ENCODE measurements around the gene PTPN12.
"Not testable (repeated sequence)": the region's sequence is repeated elsewhere in the genome, so short reads cannot be mapped to it uniquely, and the experiment has no call there.

Gene PTPN12

DNA sequence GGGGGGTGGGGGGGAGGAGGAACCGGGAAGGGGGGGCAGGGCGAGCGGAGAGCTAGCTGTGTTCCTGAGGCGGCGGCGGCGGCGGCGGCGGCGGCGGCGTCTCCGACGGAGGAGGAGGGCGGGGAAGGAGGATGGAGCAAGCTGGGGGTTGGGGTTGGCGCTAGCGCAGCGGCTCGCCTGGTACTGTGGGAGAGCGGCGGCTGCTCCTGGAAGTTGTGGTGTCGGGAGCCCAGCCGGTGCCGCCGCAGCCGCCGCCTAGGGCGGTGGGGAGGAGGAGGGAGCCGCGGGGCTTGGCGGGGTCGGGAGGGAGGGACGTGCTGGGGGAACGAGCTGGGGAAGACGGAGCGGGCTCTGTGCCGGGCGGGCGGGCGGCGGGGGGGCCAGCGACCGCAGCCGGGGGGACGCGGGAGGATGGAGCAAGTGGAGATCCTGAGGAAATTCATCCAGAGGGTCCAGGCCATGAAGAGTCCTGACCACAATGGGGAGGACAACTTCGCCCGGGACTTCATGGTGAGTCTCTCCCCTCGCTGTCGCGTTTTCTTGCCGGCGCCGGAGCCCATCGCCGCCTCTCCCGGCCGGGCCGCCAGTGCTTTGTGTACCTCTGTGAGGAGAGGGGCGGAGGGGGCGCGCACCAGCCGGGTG lies at the start of gene PTPN12:
TSS of gene PTPN12 (plus strand) at position 160 of the 642 bp plus-strand sequence. CDS start at position 412, 252 bp downstream.
- no peak for DNase-seq

DNA sequence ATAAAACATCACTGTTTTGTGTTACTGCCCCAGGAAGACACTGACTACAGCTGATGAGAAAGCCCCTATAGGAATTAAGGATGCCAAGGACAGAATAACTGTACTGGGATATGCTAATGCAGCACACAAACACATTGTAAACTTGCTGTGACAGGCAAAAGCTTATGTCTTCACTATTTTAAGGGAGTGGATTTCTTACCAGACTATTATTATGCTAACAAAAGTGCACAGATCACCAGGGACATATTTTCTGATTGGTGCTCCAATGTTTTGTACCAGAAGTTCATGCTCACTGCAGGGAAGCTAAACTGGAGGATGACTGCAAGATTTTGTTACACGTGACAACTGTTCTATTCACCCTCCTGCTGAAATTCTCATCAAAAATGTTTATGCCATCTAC lies 48.1 kb upstream of the PTPN12 start:
- no peak for DNase-seq

DNA sequence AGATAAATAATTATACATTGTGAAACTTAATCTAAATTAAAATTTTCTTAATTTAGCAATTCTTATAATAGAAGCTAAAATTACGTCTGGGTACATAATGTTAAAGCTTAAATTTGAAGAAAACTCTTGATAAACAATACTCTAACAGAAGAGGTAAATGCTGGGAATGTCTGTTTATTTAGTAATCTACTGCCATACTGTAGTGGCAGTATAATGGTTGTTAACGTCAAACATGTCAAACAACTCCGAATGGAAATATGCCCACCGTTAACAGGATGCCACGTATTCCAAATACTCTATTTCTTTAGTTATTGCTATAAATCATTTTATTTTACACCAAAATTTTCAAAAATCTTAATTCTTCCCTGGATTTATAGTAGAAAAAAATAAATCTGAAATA lies 40.0 kb upstream of the PTPN12 start:
- no peak for DNase-seq

DNA sequence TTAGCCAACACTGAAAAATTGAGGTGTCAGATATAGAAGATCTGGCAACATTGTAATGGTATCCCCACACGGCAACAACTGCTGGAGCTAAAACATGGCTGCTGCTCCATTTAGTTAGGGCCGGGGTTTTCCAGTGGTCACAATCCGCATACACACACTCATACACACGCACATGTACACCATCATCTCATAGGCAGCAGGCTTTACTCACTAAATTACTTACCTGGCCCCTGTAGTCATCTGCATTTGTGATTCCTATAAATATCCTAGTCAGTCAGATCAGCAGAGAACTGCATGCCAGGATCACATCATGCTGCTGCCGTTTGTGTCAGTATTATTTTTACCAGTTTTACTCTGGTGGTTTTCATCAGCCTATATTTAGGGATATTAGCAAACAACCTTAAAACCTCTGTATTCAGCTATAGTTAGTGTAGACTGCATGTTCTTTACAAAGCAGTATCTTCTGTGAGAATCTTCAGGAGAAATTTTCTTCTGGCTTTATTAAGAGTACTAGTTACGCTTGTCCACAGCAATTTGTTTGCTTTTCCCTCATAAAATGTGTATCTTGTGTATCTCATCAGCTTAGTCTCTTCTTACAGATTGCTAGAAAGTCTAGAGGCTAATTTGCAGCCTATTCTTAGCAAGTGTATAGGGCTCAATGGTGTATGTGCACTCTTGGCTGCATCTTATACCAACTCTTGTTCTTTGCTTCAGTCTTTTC lies 38.3 kb upstream of the PTPN12 start:
- no peak for DNase-seq

DNA sequence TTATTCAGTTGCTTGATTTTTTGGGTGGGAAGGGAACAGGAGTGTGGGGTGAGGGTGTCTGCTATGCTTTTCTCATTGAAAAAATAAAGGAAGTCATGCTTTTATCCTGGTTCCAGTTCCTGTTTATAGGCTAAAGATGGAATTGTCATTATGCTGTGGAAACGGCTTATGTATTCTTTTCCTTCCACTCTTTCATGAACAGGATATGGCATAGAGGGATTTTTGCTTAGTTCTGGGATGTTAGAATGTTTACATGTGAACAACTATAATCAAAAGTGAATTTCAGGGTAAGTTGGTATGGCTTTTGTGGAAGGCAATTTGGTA lies 35.9 kb upstream of the PTPN12 start:
- DNase-seq, result no peak

DNA sequence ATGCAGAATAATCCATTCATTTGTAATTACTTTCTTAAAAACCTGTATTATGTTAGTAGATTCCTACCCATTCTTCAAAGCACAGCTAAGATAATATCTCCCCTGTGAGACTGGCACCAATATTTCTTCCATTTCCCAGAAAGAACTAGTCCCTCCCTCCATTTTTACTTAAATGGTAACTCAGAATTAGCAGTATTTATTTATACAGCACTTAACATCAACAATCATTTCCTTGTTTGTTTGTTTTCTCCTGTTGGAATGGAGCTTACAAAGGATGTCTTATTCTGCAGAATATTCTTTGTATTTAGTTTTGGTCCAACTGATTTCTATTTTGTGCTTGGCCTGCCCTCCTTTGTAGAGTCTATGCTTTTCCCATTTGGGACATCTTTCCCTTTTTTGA lies 32.1 kb upstream of the PTPN12 start:
- DNase-seq, result no peak

DNA sequence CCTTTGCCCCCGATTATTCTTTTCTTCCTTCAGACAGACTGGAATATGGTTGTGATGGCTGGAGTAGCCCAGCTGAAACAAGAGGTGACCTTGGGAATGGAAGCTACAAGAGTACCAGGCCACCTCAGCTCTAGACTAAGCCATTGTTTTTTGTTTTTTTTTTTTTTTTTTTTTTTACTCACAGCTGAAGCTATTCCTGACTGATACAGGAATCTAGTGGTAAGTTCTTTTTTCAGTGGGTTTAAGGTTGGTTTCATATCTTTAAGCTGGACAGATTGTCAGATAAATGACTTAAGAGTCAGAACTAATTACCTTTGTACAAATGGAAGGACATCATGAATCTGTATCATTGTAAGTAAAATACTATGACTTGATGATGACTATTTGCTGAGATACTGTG lies 30.2 kb upstream of the PTPN12 start:
- no peak for DNase-seq

DNA sequence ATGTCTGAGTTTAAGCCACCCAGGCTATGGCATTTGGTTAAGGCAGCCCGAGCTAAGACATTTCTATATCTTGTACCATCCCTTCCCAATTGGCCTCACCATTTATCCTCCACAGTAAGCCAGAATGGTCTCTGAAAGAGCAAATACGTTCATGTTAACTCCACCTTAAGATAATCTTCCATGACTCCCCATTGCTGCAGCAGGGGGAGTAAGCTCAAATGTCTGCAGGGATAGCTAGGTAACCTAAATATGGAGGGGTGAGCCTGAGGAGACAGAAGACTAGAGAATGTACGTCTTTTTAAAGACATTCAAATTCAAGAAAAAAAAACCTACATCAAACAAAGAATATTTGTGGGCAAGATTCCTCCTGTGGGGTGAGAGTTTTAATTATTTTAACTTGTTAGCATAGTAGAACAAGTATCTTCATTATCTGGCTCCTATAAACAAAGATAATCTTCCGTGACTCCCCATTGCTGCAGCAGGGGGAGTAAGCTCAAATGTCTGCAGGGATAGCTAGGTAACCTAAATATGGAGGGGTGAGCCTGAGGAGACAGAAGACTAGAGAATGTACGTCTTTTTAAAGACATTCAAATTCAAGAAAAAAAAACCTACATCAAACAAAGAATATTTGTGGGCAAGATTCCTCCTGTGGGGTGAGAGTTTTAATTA lies 24.0 kb upstream of the PTPN12 start:
- DNase-seq, result not testable (repeated sequence)

DNA sequence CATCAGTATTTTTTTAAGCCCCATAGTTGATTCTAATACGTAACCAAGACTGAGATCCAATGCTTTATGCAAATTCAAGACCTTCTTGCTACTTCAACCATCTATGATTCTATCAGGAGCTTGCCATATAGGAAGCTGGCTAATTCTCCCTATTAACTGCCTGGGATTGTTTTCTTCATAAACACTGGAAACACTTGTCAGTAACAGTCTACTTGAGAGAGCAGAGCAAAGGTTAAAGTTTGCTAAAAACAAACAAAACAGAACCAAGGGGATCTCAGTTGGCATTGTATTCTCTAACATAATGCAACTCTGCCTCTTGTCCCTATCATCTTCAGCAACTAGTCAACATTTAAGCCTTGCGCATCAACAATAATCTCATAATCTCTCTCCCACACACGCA lies 21.0 kb upstream of the PTPN12 start:
- DNase-seq, result no peak

DNA sequence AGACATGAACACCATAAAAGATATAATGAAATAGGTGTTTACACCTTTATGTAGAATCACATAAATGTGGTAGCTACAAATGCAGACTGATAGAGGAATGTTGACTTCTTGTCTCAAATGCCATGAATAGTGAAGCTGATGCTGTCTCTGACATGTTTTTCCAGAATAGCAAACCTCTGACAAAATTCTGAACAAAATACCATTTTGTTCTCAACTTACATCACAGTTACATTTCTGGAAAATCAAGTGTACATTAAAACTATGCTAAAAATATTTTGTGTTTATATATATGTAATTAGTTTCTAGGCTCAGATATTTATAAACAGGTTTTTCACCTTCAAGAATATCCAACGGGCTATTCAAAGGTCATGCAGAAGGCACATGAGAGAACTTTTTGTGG lies 16.8 kb upstream of the PTPN12 start:
- DNase-seq, result no peak

DNA sequence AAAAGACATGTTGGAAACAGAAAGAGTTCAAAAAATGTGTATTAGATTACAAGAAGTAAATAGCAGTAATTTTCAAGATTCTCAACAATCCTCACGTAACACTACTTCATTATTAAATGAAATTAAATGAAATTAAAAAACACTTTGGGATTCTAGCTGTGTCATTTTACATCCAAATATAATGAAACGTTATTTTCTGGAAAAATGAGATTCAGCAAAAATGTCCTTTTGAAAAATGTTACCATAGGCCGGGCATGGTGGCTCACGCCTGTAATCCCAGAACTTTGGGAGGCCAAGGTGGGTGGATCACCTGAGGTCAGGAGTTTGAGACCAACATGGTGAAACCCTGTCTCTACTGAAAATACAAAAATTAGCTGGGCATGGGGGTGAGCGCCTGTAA lies 15.6 kb upstream of the PTPN12 start:
- DNase-seq, result not testable (repeated sequence)

DNA sequence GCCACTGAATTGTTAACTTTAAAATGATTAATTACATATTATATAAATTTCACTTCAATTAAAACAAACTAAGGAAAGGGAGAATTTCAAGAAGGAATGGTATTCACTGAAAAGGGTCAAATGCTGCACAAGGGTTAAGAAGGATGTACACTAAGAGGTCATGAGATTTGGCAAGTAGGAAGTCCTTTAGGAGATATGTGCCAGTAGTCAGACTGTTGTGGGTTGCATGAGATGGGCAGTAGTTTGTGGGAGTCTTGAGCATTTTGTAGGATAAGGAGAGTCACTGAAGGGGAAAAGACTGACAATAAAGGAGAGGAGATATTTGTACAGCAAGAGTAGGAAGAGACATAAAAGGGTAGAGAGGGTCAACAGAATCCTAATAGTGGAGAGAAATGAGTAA lies 12.4 kb upstream of the PTPN12 start:
- DNase-seq, result no peak

DNA sequence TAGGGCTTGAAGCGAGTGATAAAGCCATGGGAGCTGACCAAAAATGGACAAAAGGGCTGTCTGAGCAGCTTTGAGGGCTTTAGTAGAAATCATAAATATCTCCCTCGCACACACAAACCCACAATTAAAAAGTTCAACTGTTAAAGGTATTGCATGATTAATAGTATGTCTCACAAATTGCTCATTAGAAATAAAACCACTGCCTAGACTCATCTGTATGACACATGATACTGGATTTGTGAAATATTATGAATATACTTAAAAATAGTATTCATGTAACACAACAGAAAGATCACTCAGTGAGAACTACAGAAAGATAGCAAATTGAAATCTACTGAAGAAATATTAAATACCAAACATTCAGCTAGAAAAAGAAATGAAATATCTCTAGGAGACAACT lies 11.9 kb upstream of the PTPN12 start:
- DNase-seq, result no peak

DNA sequence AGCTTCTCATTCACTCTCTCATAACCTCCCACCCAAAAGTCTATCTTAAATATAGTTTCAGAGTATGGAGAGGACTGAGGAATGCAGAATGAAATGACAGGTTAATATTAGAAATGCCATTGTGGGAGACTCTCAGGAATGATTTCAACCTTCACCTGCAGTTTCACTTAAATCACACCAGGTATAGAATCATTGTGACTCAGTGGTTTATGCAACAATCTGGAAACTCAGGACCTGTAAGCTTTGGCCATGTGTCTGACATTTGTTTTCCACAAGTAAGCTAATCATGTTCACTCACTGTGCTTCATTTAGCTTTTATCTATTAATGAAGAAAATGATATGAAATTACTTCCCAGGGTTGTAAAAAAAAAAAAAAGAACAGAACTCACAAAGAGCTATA lies 8.7 kb upstream of the PTPN12 start:
- no peak for DNase-seq

DNA sequence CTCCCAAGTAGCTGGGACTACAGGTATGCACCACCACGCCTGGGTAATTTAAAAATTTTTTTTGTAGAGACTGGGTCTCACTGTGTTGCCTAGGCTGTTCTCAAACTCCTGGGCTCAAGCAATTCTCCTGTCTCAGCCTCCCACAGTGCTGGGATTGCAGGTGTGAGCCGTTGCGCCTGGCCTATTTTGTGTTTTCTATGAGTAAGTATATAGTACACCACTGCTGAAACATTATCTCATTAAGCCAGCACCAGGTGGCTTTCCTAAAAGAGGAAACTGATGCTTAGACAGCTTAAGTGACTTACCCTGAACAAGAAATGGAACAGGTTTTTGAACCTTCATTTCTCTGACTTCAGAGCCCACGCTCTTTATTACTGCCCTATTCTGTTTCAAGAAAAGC lies 7.8 kb upstream of the PTPN12 start:
- DNase-seq, result no peak

DNA sequence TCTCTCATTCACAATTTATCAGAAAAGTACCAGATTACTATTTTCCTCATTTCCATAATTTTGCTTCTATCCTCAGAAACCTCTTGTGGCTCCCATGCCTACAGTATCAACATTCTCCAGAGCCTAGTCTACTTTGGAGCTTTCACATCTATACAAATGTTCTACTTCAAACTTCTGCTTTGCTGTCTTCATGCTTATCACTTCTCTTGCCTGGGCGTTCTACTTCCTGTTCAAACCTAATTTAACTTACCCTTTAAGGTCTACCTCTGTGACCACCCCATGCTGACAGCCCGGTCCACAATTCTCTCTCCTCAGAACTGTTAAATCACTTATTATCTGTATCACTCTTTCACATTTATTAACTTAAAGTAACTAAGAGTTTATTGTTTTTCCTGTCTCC lies 6.1 kb upstream of the PTPN12 start:
- no peak for DNase-seq

DNA sequence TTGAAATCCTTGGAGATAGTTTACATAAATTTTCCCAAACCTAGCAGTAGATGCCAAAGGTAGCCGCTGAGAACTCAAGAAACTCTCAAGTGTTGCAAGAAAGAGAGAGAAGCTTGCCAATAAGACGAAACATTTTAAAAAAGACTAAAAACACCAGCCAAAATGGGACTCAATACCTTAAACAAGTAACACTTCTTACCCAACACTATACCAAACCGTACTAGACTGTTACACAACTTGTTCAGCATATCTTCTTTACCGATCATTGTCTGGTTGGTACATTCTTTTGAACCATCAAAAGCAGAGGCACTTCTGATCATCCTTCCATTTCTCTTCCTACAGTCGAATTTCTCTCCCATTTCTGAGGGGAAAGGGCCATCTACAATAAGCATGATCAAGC lies 4.8 kb upstream of the PTPN12 start:
- no peak for DNase-seq

DNA sequence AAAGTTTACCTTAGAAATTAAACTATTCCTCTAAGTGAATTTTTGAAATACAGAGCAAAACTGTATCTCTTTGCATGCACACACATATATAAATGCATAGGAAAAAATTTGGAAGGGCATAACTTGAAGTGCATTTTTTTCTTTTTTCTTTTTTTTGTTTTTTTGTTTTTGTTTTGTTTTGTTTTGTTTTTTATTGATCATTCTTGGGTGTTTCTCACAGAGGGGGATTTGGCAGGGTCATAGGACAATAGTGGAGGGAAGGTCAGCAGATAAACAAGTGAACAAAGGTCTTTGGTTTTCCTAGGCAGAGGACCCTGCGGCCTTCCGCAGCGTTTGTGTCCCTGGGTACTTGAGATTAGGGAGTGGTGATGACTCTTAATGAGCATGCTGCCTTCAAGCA lies 4.4 kb upstream of the PTPN12 start:
- DNase-seq, result not testable (repeated sequence)

DNA sequence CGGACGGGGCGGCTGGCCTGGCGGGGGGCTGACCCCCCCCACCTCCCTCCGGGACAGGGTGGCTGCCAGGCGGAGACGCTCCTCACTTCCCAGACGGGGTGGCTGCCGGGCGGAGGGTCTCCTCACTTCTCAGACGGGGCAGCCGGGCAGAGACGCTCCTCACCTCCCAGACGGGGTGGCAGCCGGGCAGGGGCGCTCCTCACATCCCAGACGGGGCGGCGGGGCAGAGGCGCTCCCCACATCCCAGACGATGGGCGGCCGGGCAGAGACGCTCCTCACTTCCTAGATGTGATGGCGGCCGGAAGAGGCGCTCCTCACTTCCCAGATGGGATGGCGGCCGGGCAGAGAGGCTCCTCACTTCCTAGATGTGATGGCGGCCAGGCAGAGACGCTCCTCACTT lies 3.0 kb upstream of the PTPN12 start:
- not testable (repeated sequence) for DNase-seq

DNA sequence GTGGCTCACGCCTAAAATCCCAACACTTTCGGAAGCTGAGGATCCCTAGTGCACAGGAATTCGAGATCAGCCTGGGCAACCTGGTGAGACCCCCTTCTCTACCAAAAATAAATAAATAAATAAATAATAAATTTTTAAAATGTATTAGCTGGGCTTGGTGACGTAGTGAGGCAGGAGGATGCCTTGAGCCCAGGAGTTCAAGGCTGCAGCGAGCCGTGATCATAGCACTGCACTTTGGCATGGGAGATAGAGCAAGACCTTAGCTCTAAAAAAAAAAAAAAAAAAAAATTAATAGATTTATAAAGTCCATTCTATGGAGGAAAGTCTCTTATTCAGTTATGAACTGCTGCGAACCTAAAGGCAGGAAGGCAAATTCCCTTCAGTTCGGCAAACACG lies 1.1 kb upstream of the PTPN12 start:
- DNase-seq, result no peak

DNA sequence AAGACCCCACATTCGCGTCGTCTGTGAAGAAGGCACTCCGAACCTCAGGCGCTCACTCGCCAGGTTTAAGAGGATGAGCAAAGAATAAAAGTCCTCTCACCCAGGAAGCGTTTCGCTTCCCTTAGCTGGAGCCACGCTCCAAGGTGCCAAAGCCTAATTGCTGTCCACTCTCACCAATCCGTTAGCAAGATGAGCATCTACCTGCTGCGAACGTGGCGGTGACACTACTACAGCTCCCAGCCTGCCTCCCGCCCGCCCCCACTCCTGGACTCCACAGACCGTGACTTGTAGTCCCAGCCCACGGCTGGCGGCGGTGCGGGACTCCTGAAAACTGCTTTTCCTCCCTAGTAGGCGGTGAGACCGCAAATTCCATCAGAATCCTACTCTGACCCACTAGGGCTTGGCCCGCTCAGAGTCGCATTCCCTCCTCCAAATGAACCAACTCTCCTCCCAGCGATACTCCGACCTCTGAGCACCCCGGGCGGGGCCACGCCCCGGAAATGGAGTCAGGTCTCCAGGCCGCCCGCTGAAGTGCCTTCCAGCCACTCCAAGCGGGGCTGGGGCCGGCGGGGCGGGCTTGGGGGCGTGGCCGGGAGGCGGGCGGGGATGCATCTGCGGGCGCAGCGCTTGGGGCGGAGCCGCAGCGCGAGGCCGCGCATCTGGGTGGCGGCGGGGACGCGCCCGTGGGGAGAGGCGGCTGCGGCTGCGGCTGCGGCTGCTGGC lies 521 bp upstream of the PTPN12 start:
- DNase-seq, result peak; percentile 97

DNA sequence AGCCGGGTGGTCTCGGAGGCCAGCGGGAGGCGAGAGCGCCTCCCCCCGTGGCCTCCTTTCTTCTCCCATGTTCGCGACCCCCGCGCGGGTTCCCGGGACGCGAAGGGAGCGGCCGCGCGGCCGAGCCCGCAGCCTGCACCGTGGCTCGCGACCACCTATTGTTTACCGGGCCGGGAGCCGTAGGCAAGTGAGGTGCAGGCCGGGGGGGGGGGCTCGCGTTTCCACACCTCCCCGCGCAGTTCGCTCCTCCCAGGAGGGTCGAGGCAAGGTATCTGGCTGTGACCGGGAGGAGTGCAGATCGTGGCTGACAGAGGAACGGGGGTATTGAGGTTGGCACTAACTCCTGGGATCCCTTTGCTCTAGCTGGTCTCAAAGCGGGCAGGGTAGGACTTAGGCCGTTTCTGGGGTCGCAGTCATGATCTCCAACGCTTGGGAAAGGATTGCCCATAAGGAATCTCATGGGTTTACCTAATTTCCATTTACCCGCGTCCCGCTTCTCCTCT lies 734 bp downstream of the PTPN12 start:
- DNase-seq, result peak; percentile 21

Data from CD4-positive, alpha-beta T cell treated with Interleukin-15 for 1 hour (primary cell).